H9 (cell line): ENCODE measurements around the gene DIP2C. TPM values are rescaled to one million over a fixed set of nuclear protein-coding genes. Genes with fewer than 3 reads are reported as not detected.

Experiments
- DNase-seq: peaks from one replicate; pipeline ENCODE4 v3.0.0-alpha.2; 2017
- H2AFZ ChIP-seq: one replicate; pipeline ENCODE4 v1.6.1; 2013; ENCODE audit warnings: mild to moderate bottlenecking, low read length, control low read depth, moderate library complexity
- H2AK5ac ChIP-seq: 2 replicates; pipeline ENCODE4 v1.6.1; 2013; ENCODE audit warnings: low read length, control low read depth, mixed read lengths; ENCODE audit not compliant: insufficient read length
- H2BK120ac ChIP-seq: one replicate; pipeline ENCODE4 v1.6.1; 2013; ENCODE audit warnings: low read depth, mild to moderate bottlenecking, low read length, control low read depth, inconsistent platforms; ENCODE audit not compliant: poor library complexity, severe bottlenecking
- H2BK12ac ChIP-seq: 2 replicates; pipeline ENCODE4 v1.6.1; 2013; ENCODE audit warnings: low read length, control low read depth, mixed read lengths, low read depth; ENCODE audit not compliant: insufficient read length
- H2BK15ac ChIP-seq: 2 replicates; pipeline ENCODE4 v1.6.1; 2013; ENCODE audit warnings: low read depth, low read length, control low read depth
- H2BK20ac ChIP-seq: one replicate; pipeline ENCODE4 v1.6.1; 2013; ENCODE audit warnings: low read depth, mild to moderate bottlenecking, low read length, control low read depth, inconsistent platforms; ENCODE audit not compliant: poor library complexity, severe bottlenecking
- H2BK5ac ChIP-seq: 2 replicates; pipeline ENCODE4 v1.6.1; 2013; ENCODE audit warnings: low read length, control low read depth, mixed read lengths; ENCODE audit not compliant: insufficient read length
- H3K14ac ChIP-seq: 2 replicates; pipeline ENCODE4 v1.6.1; 2013; ENCODE audit warnings: low read length, control low read depth; ENCODE audit not compliant: insufficient read depth
- H3K18ac ChIP-seq: 2 replicates; pipeline ENCODE4 v1.6.1; 2013; ENCODE audit warnings: low read depth, mild to moderate bottlenecking, mixed read lengths, low read length, control low read depth; ENCODE audit not compliant: insufficient read length
- H3K23ac ChIP-seq: 2 replicates; pipeline ENCODE4 v1.6.1; 2013; ENCODE audit warnings: low read length, control low read depth, mixed read lengths, low read depth; ENCODE audit not compliant: insufficient read length
- H3K23me2 ChIP-seq: 2 replicates; pipeline ENCODE4 v1.6.1; 2013; ENCODE audit warnings: low read depth, mild to moderate bottlenecking, mixed read lengths, low read length, control low read depth; ENCODE audit not compliant: insufficient read length, poor library complexity, severe bottlenecking
- H3K27ac ChIP-seq: 2 replicates; pipeline ENCODE4 v1.5.1; 2013; ENCODE audit warnings: low read length, control low read depth, mixed read lengths, low read depth; ENCODE audit not compliant: insufficient read length
- H3K27me3 ChIP-seq: 2 replicates; pipeline ENCODE4 v1.6.1; 2013; ENCODE audit warnings: low read length, control low read depth, inconsistent platforms; ENCODE audit not compliant: insufficient read depth
- H3K4ac ChIP-seq: 2 replicates; pipeline ENCODE4 v1.6.1; 2013; ENCODE audit warnings: low read depth, mild to moderate bottlenecking, control low read depth, inconsistent platforms, low read length, moderate library complexity
- H3K4me1 ChIP-seq: 2 replicates; pipeline ENCODE4 v1.6.1; 2013; ENCODE audit warnings: low read length, control low read depth, inconsistent platforms; ENCODE audit not compliant: insufficient read depth
- H3K4me2 ChIP-seq: 2 replicates; pipeline ENCODE4 v1.6.1; 2013; ENCODE audit warnings: low read length, control low read depth, mixed read lengths; ENCODE audit not compliant: insufficient read length, insufficient read depth
- H3K56ac ChIP-seq: 2 replicates; pipeline ENCODE4 v1.6.1; 2013; ENCODE audit warnings: low read depth, mild to moderate bottlenecking, mixed read lengths, low read length, control low read depth; ENCODE audit not compliant: insufficient read length
- H3K79me1 ChIP-seq: 2 replicates; pipeline ENCODE4 v1.6.1; 2013; ENCODE audit warnings: low read depth, mild to moderate bottlenecking, moderate library complexity, low read length, control low read depth, inconsistent platforms; ENCODE audit not compliant: insufficient read depth, poor library complexity, severe bottlenecking
- H3K79me2 ChIP-seq: 2 replicates; pipeline ENCODE4 v1.6.1; 2013; ENCODE audit warnings: low read length, control low read depth, inconsistent platforms; ENCODE audit not compliant: insufficient read depth
- H3K9ac ChIP-seq: 2 replicates; pipeline ENCODE4 v1.6.1; 2013; ENCODE audit warnings: low read length, control low read depth, mixed read lengths; ENCODE audit not compliant: insufficient read length; ENCODE audit errors: extremely low read depth
- H3K9me3 ChIP-seq: one replicate; pipeline ENCODE4 v1.6.1; 2013; ENCODE audit warnings: low read depth, low read length, inconsistent platforms; ENCODE audit not compliant: control insufficient read depth
- H3T11ph ChIP-seq: one replicate; pipeline ENCODE4 v1.6.1; 2013; ENCODE audit warnings: mild to moderate bottlenecking, low read length, control low read depth, inconsistent platforms
- H4K20me1 ChIP-seq: one replicate; pipeline ENCODE4 v1.6.1; 2013; ENCODE audit not compliant: control insufficient read depth, insufficient read length, insufficient read depth
- H4K5ac ChIP-seq: 2 replicates; pipeline ENCODE4 v1.6.1; 2013; ENCODE audit warnings: low read depth, mild to moderate bottlenecking, mixed read lengths, low read length, control low read depth; ENCODE audit not compliant: insufficient read length
- H4K8ac ChIP-seq: replicated peaks from 2 replicates; pipeline ENCODE4 v1.6.1; 2013; ENCODE audit warnings: low read length, control low read depth, mixed read lengths, low read depth; ENCODE audit not compliant: insufficient read length
- H4K91ac ChIP-seq: 2 replicates; pipeline ENCODE4 v1.6.1; 2013; ENCODE audit warnings: low read depth, mild to moderate bottlenecking, moderate library complexity, mixed read lengths, low read length, control low read depth; ENCODE audit not compliant: insufficient read length
- H3K27ac Mint-ChIP-seq, 3 experiments: 2 replicates in 2 of 3; 3 replicates in 1 of 3; pipeline ENCODE4 v1.8.0; 2020 to 2021; ENCODE audit warnings: mixed read lengths in 3 of 3, mild to moderate bottlenecking in 1 of 3, moderate library complexity in 1 of 3
- H3K27me3 Mint-ChIP-seq: 2 replicates; pipeline ENCODE4 v1.8.0; 2021; ENCODE audit warnings: low read depth, mild to moderate bottlenecking, moderate library complexity, mixed read lengths
- H3K36me3 Mint-ChIP-seq, 3 experiments: 2 replicates in 2 of 3; 3 replicates in 1 of 3; pipeline ENCODE4 v1.8.0; 2020 to 2021; ENCODE audit warnings: low read depth in 3 of 3, mixed read lengths in 3 of 3; ENCODE audit not compliant: insufficient read depth in 1 of 3
- H3K4me1 Mint-ChIP-seq, 2 experiments: 2 replicates each; pipeline ENCODE4 v1.8.0; 2020; ENCODE audit warnings: mixed read lengths in 2 of 2
- H3K4me3 Mint-ChIP-seq, 2 experiments: 2 replicates in 1 of 2; 3 replicates in 1 of 2; pipeline ENCODE4 v1.8.0; 2020 to 2021; ENCODE audit warnings: mild to moderate bottlenecking in 2 of 2, mixed read lengths in 2 of 2, moderate library complexity in 1 of 2
- H3K9me3 Mint-ChIP-seq, 2 experiments: 2 replicates in 1 of 2; 3 replicates in 1 of 2; pipeline ENCODE4 v1.8.0; 2020; ENCODE audit warnings: mild to moderate bottlenecking in 2 of 2, mixed read lengths in 2 of 2, moderate library complexity in 1 of 2
- CTCF ChIP-seq: fragments of 200-600 bp; sonication (generic); conservative IDR thresholded peaks from 3 replicates; pipeline ENCODE4 v1.8.0; 2021; ENCODE audit warnings: antibody characterized with exemption, mild to moderate bottlenecking
- WGBS: extraction: QIAGEN DNeasy Blood & Tissue Kit; methylation state at CpG from one replicate; pipeline ENCODE4 v1.1.7; 2013; ENCODE audit warnings: missing lambda C conversion rate, low lambda C conversion rate, mixed read lengths; ENCODE audit not compliant: insufficient read length; ENCODE audit errors: extremely low coverage; 5-methylcytosine and 5-hydroxymethylcytosine counted together
- total RNA-seq: library from RNA; stranded (reverse); gene quantifications from 2 replicates; pipeline ENCODE4 v1.2.1, GENCODE V29; 2021

The DIP2C gene
- total RNA-seq, 1 experiment from 2014 or later, result 7.9 TPM

DNA sequence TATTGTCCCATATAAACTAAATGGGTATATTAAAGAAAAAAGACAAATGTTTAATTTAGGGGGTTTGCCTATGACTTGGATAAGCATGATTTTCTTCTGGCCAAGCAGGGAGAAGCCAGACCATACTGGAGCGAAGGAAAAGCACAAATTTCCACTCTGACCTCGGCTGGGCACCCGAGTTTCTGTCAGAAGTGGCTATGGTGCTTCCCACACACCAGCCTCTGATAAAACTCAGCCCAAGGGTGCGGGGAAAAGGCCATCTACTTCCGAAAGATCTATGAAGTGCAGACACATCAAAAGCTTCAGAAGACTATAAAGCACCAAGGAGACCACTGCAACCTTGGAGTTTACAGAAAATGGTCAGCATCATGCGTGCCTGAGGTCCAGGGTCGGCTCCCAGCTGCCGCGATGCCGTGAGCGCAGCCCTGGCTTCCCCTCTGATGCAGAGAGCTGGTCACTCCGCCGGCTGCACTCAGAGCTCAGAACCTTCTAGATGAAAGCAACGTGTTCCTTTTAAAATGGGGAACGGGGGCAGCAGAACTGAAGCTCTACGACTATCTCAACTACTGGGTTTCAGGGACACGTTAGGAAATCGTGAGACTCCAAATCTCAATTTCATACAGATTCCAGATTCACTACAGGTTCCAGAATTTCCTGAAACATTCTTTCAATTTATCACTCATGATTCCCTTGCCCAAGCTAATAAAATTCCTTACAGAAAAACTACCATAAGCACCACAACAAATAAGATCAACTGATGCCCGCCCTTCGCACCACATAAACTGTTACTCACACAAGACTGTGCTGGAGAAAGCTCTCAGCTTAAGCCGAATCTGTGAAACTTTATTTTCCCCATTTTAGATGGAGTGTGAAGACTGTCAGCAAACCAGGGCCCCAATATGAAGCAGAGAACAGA is 84.5 kb downstream of the DIP2C start:
- no peak overlapping the region for H3K18ac ChIP-seq
- no peaks in the 10 kb centered on the region for H3K9me3 ChIP-seq
- no peak overlapping the region for H3K27ac ChIP-seq
- Mint-ChIP-seq H3K4me1 (peaks cover 24 to 41% of the 10 kb centered on the region in 2 experiments), H3K27me3 (no peaks in the 10 kb centered on the region), H3K27ac (no peak overlapping the region), H3K36me3 (peaks cover 0 to 4% (median 0%) of the 10 kb centered on the region in 3 experiments; a peak in 1 of 7 replicates), H3K9me3 (no peaks in the 10 kb centered on the region), H3K4me3 (no peak overlapping the region)
- TF ChIP-seq CTCF, result no peak
- DNase-seq, result no peak
- H2BK12ac ChIP-seq, result no peak overlapping the region
- no peaks in the 10 kb centered on the region for H3K79me1 ChIP-seq
- H3K4me2 ChIP-seq, result no peak overlapping the region
- no peak overlapping the region for H2AFZ ChIP-seq
- no peak overlapping the region for H2BK5ac ChIP-seq
- H2AK5ac ChIP-seq, result no peak overlapping the region
- no peak overlapping the region for H3K9ac ChIP-seq
- no peak overlapping the region for H2BK120ac ChIP-seq
- no peaks in the 10 kb centered on the region for H4K20me1 ChIP-seq
- H3T11ph ChIP-seq, result no peak overlapping the region
- no peak overlapping the region for H4K91ac ChIP-seq
- no peak overlapping the region for H4K5ac ChIP-seq
- no CpG with 5 or more reads among the region's 21 CpGs for WGBS
- no peak overlapping the region for H3K23ac ChIP-seq
- no peaks in the 10 kb centered on the region; the same call in 1 of the 2 replicates for H3K4me1 ChIP-seq
- H2BK15ac ChIP-seq, result no peak overlapping the region
- H3K23me2 ChIP-seq, result no peaks in the 10 kb centered on the region
- no peak overlapping the region for H4K8ac ChIP-seq
- no peak overlapping the region for H3K14ac ChIP-seq
- no peak overlapping the region for H2BK20ac ChIP-seq
- no peaks in the 10 kb centered on the region; the same call in 1 of the 2 replicates for H3K27me3 ChIP-seq
- no peaks in the 10 kb centered on the region for H3K79me2 ChIP-seq
- no peak overlapping the region for H3K56ac ChIP-seq
- no peak overlapping the region for H3K4ac ChIP-seq
